GM12878 (cell line): Measurements from ENCODE around the gene IRS1. TPM values are rescaled to one million over a fixed set of nuclear protein-coding genes. Genes with fewer than 3 reads are reported as not detected.

Experiments
- ATAC-seq: fragments of 200-7000 bp; cut with Tn5 transposase; 3 replicates; pipeline ENCODE4 v1.9.1; 2020; ENCODE audit warnings: mild to moderate bottlenecking, moderate library complexity
- BruUV-seq: library from RNA; stranded (reverse); fragments of 400-500 nt; replicated peaks from 2 replicates; lab custom pipeline; 2021; lab: Mats Ljungman, UMichigan
- CTCF ChIA-PET: fragments of 300-600 bp; sonication (Branson Sonifier 250); formaldehyde crosslinking; extraction: SDS; loops from one replicate; lab custom pipeline; 2021; ENCODE audit warnings: inconsistent platforms; lab: Yijun Ruan, JAX
- POLR2A ChIA-PET: fragments of 350-600 bp; formaldehyde crosslinking; extraction: SDS; loops from one replicate; lab custom pipeline; 2021; ENCODE audit warnings: inconsistent platforms; lab: Charles Lee
- RAD21 ChIA-PET: fragments of 300-600 bp; sonication (Branson Sonifier 250); formaldehyde crosslinking; loops from one replicate; lab custom pipeline; 2023; ENCODE audit warnings: antibody characterized with exemption; ENCODE audit not compliant: unreplicated experiment; lab: Charles Lee
- SMC1A ChIA-PET: fragments of 300-600 bp; sonication (Branson Sonifier 250); formaldehyde crosslinking; loops from one replicate; lab custom pipeline; 2023; ENCODE audit not compliant: unreplicated experiment, uncharacterized antibody; lab: Charles Lee
- DNase-seq: peaks from one replicate; pipeline ENCODE4 v3.0.0-alpha.2; 2011; ENCODE audit warnings: low read depth, low spot score
- FAIRE-seq: peaks from 3 replicates; lab custom pipeline; 2011; peaks lifted over from hg19 to GRCh38; lab: Jason Lieb, UNC
- H2AFZ ChIP-seq: 2 replicates; pipeline ENCODE4 v1.6.0; 2011; ENCODE audit warnings: low read depth, low read length, control low read depth; ENCODE audit not compliant: control insufficient read depth
- H3K27ac ChIP-seq: 2 replicates; pipeline ENCODE4 v1.5.1; 2011; ENCODE audit warnings: control low read depth; ENCODE audit not compliant: control insufficient read depth, insufficient read depth
- H3K27me3 ChIP-seq, 2 experiments: replicated peaks in 1 of 2; 2 replicates each; pipeline versions ENCODE4 v1.6.0 to v1.6.1; 2011; ENCODE audit warnings: low read length in 1 of 2; ENCODE audit not compliant: control insufficient read depth in 2 of 2, insufficient read depth in 2 of 2
- H3K36me3 ChIP-seq, 2 experiments: 2 replicates each; pipeline ENCODE4 v1.5.1; 2011; ENCODE audit warnings: low read length in 1 of 2; ENCODE audit not compliant: control insufficient read depth in 2 of 2, insufficient read depth in 2 of 2
- H3K4me1 ChIP-seq: 2 replicates; pipeline ENCODE4 v1.6.1; 2011; ENCODE audit warnings: mild to moderate bottlenecking, low read length, moderate library complexity, mixed read lengths; ENCODE audit not compliant: control insufficient read depth, insufficient read depth
- H3K4me2 ChIP-seq: 2 replicates; pipeline ENCODE4 v1.6.0; 2011; ENCODE audit warnings: control low read depth; ENCODE audit not compliant: control insufficient read depth, insufficient read depth
- H3K4me3 ChIP-seq: fragments of 200-600 bp; sonication (generic); 2 replicates; pipeline ENCODE4 v1.5.1; 2016
- H3K79me2 ChIP-seq: 2 replicates; pipeline ENCODE4 v1.6.0; 2011; ENCODE audit warnings: low read length; ENCODE audit not compliant: control insufficient read depth, insufficient read depth
- H3K9ac ChIP-seq: 2 replicates; pipeline ENCODE4 v1.8.0; 2011; ENCODE audit warnings: low read length, control low read depth, mixed read lengths; ENCODE audit not compliant: control insufficient read depth, insufficient read depth
- H3K9me3 ChIP-seq: replicated peaks from 3 replicates; pipeline ENCODE4 v1.5.1; 2011; ENCODE audit warnings: mild to moderate bottlenecking, low read length; ENCODE audit not compliant: control insufficient read depth, insufficient read depth
- H4K20me1 ChIP-seq: 2 replicates; pipeline ENCODE4 v1.6.0; 2011; ENCODE audit not compliant: control insufficient read depth, insufficient read depth
- DPF2 ChIP-seq: fragments of 450-650 bp; IDR thresholded peaks from 2 replicates; pipeline ENCODE4 v1.6.1; 2017; ENCODE audit warnings: mild to moderate bottlenecking
- EP300 ChIP-seq, 2 experiments: fragments of 150-350 bp in 1 of 2; IDR thresholded peaks; 2 replicates each; pipeline ENCODE4 v1.6.1; 2011 to 2012; ENCODE audit warnings: low read depth in 2 of 2, low read length in 2 of 2, borderline replicate concordance in 1 of 2, improper control_type of control experiment in 1 of 2, inconsistent platforms in 1 of 2; ENCODE audit not compliant: control insufficient read depth in 1 of 2
- LARP7 ChIP-seq: fragments of 450-650 bp; IDR thresholded peaks from 2 replicates; pipeline ENCODE4 v1.6.1; 2017; ENCODE audit warnings: mild to moderate bottlenecking
- NBN ChIP-seq: fragments of 450-650 bp; IDR thresholded peaks from 2 replicates; pipeline ENCODE4 v1.6.1; 2016
- NR2C1 ChIP-seq: fragments of 450-650 bp; IDR thresholded peaks from 2 replicates; pipeline ENCODE4 v1.6.1; 2017; ENCODE audit warnings: antibody characterized with exemption, mild to moderate bottlenecking, moderate library complexity
- PAX5 ChIP-seq: IDR thresholded peaks from 2 replicates; pipeline ENCODE4 v1.6.1; 2011; ENCODE audit warnings: low read depth, low read length, borderline replicate concordance
- POLR2AphosphoS5 ChIP-seq: IDR thresholded peaks from 2 replicates; pipeline ENCODE4 v1.6.1; 2011; ENCODE audit warnings: mild to moderate bottlenecking, low read length, inconsistent platforms
- POU2F2 ChIP-seq: IDR thresholded peaks from 3 replicates; pipeline ENCODE4 v1.6.1; 2011; ENCODE audit warnings: low read depth, mild to moderate bottlenecking, low read length, borderline replicate concordance
- RB1 ChIP-seq: fragments of 450-650 bp; formaldehyde crosslinking; IDR thresholded peaks from 2 replicates; pipeline ENCODE4 v1.6.1; 2017; ENCODE audit warnings: mild to moderate bottlenecking, borderline replicate concordance
- REST ChIP-seq: IDR thresholded peaks from 2 replicates; pipeline ENCODE4 v1.6.1; 2012; ENCODE audit warnings: mild to moderate bottlenecking, low read depth, low read length
- SREBF1 ChIP-seq: IDR thresholded peaks from 2 replicates; pipeline ENCODE4 v1.6.1; 2012; ENCODE audit warnings: mild to moderate bottlenecking, low read length
- SUPT20H ChIP-seq: IDR thresholded peaks from 2 replicates; pipeline ENCODE4 v1.6.1; 2011; ENCODE audit warnings: low read depth, mild to moderate bottlenecking, low read length, moderate library complexity, borderline replicate concordance; ENCODE audit not compliant: control insufficient read depth
- TAF1 ChIP-seq: IDR thresholded peaks from 2 replicates; pipeline ENCODE4 v1.6.1; 2011; ENCODE audit warnings: mild to moderate bottlenecking, low read depth, low read length, borderline replicate concordance
- TCF3 ChIP-seq: IDR thresholded peaks from 2 replicates; pipeline ENCODE4 v1.6.1; 2012; ENCODE audit warnings: low read depth, mild to moderate bottlenecking, low read length, borderline replicate concordance; ENCODE audit not compliant: insufficient read depth
- TCF7 ChIP-seq: IDR thresholded peaks from 2 replicates; pipeline ENCODE4 v1.6.1; 2014; ENCODE audit warnings: antibody characterized with exemption, borderline replicate concordance
- ZNF207 ChIP-seq: fragments of 450-650 bp; IDR thresholded peaks from 2 replicates; pipeline ENCODE4 v1.6.1; 2014; ENCODE audit warnings: antibody characterized with exemption, mild to moderate bottlenecking, borderline replicate concordance
- WGBS: methylation state at CpG from one replicate; pipeline ENCODE4 v1.1.6; 2016; ENCODE audit warnings: low lambda C conversion rate; ENCODE audit not compliant: insufficient replicate concordance, insufficient coverage; ENCODE audit errors: missing lambda C conversion rate; 5-methylcytosine and 5-hydroxymethylcytosine counted together
- in situ Hi-C: fragments of 300-500 bp; cut with MboI; formaldehyde crosslinking; loops from 9 replicates; pipeline ENCODE4 v1.14.3; 2018; ENCODE audit warnings: mixed read lengths
- intact Hi-C: fragments of 100-400 bp; cut with micrococcal nuclease; formaldehyde crosslinking; loops from one replicate; pipeline ENCODE4 v1.14.2; 2022; ENCODE audit not compliant: unreplicated experiment
- polyA plus RNA-seq, 11 experiments: library from polyadenylated mRNA; depleted of rRNA in 4 of 11; unstranded in 6 of 11; stranded (reverse) in 5 of 11; fragments of >200 nt; fragmentation: Nextera tagmentation in 4 of 11; fragmentation: Illumina TruSeq in 1 of 11; extraction: Ambion mirVana in 4 of 11; extraction: Trizol in 1 of 11; gene quantifications; 1 replicate in 1 of 11; 2 replicates in 10 of 11; pipeline versions ENCODE4 v1.2.1 to v1.2.3, GENCODE V29; 2011 to 2016; ENCODE audit warnings: inconsistent platforms in 2 of 11, missing spikeins in 2 of 11, low read depth in 1 of 11
- total RNA-seq, 4 experiments: library from RNA; depleted of rRNA in 3 of 4; stranded (reverse); fragments of >200 nt in 3 of 4; fragmentation: Illumina TruSeq in 1 of 4; extraction: Trizol in 1 of 4; gene quantifications; 2 replicates each; pipeline versions ENCODE4 v1.2.1 to v1.2.3, GENCODE V29; 2013 to 2021
- TF ChIP-seq, protein P1 (sequence below): fragments of 450-650 bp; conservative IDR thresholded peaks from 2 replicates; pipeline ENCODE4 v1.6.1; 2017; ENCODE audit warnings: mild to moderate bottlenecking, moderate library complexity
- TF ChIP-seq, protein P2 (sequence below): IDR thresholded peaks from 2 replicates; pipeline ENCODE4 v1.6.1; 2011; ENCODE audit warnings: low read depth, low read length, improper control_type of control experiment, borderline replicate concordance

Gene IRS1
- total and polyA plus RNA-seq, 10 of the 15 experiments (the other 5 are each of a cell fraction or from before 2014, with no cell fraction given), result 0.03 to 1.7 (median 0.34) TPM

DNA sequence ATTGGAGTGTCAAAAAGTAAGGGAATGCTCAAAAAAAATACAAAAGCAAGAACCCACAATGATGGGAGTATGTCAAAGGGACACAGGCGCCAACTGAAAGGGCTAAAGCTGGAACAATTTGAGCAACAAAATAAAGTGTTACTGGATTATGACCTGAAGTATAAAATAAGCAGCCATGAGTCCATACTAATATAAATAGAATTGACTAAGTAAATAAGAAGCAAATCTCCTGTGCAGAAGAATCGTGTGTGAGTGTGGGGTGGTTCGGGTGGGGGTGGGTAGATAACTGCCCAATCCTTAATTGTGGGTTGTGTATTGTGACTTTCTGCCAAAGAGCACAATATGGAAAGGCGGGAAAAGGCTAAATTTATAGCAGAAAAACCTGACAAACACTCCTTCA is 23.5 kb downstream of the IRS1 start (continued):
- TF ChIP-seq, protein P1, sequence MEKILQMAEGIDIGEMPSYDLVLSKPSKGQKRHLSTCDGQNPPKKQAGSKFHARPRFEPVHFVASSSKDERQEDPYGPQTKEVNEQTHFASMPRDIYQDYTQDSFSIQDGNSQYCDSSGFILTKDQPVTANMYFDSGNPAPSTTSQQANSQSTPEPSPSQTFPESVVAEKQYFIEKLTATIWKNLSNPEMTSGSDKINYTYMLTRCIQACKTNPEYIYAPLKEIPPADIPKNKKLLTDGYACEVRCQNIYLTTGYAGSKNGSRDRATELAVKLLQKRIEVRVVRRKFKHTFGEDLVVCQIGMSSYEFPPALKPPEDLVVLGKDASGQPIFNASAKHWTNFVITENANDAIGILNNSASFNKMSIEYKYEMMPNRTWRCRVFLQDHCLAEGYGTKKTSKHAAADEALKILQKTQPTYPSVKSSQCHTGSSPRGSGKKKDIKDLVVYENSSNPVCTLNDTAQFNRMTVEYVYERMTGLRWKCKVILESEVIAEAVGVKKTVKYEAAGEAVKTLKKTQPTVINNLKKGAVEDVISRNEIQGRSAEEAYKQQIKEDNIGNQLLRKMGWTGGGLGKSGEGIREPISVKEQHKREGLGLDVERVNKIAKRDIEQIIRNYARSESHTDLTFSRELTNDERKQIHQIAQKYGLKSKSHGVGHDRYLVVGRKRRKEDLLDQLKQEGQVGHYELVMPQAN, result no peak
- TF ChIP-seq PAX5, result no peak

DNA sequence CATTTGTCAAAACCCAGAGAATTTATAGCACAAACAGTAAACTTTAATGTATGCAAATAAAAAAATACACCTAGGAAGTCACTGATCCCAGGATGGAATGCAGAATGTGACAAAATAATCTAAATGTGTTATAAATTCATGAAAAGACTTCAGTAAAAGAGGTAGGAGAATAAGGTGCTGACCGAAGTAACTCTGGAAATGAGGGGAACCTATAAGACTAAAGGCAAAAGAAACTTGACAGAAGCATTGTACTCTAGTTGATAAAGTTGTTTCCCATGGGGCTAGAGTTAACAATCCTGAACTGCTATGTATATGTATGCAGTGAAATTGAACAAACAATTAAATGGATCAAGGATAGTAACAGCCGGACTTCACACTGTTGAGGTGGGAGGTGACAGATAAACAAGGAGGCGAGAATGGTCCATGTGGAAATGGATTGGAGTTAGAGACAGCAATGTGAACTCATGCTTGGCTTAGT is 24.5 kb downstream of the IRS1 start:
- 87% methylated on average over 3 of the region's 3 CpGs for WGBS
- no peak overlapping the region for H2AFZ ChIP-seq
- H4K20me1 ChIP-seq, result no peaks in the 10 kb centered on the region
- ChIA-PET RAD21 (no interaction called here), POLR2A (no interaction called here), SMC1A (interaction anchor here (1.0 to 1.3 kb wide), 3 partner anchors 9 to 16 kb away, joined by 3 to 4 read pairs (median 3); no protein-coding TSS in a partner anchor), CTCF (interaction anchor here (1.6 kb wide), 1 partner anchor 12 kb away, joined by 3 read pairs; no protein-coding TSS in a partner anchor)
- intact Hi-C loops (no loop called here), in situ Hi-C loops (no loop called here)
- no TSS peak for BruUV-seq
- DNase-seq (no peak), ATAC-seq (no peak), FAIRE-seq (no peak)
- H3K27ac ChIP-seq, result no peak overlapping the region
- peaks cover 14% of the 10 kb centered on the region for H3K4me1 ChIP-seq
- no peaks in the 10 kb centered on the region for H3K27me3 ChIP-seq
- H3K9me3 ChIP-seq, result peaks cover 5% of the 10 kb centered on the region; the same call in 2 of the 3 replicates
- H3K36me3 ChIP-seq, result no peaks in the 10 kb centered on the region
- H3K4me3 ChIP-seq, result no peak overlapping the region
- no peak overlapping the region for H3K4me2 ChIP-seq
- no peak overlapping the region for H3K9ac ChIP-seq
- H3K79me2 ChIP-seq, result no peaks in the 10 kb centered on the region
- TF ChIP-seq, protein P2, sequence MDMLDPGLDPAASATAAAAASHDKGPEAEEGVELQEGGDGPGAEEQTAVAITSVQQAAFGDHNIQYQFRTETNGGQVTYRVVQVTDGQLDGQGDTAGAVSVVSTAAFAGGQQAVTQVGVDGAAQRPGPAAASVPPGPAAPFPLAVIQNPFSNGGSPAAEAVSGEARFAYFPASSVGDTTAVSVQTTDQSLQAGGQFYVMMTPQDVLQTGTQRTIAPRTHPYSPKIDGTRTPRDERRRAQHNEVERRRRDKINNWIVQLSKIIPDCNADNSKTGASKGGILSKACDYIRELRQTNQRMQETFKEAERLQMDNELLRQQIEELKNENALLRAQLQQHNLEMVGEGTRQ, result no peak
- TF ChIP-seq POLR2AphosphoS5 (no peak), TCF7 (no peak), EP300 (IDR thresholded peaks at IDR 0.05; ENCODE audit: borderline replicate concordance in 1 of 2, control insufficient read depth in 1 of 2, low read depth in 2 of 2, low read length in 2 of 2) (no peak), NR2C1 (no peak), ZNF207 (no peak), TAF1 (no peak), POU2F2 (no peak), TCF3 (no peak), SREBF1 (no peak), LARP7 (no peak), RB1 (no peak), PAX5 (no peak), SUPT20H (no peak), DPF2 (no peak), REST (no peak), NBN (no peak)
